ENCODE results near the gene ENPP4. TPM values are rescaled to one million over a fixed set of nuclear protein-coding genes. Genes with fewer than 3 reads are reported as not detected.
"Not testable (repeated sequence)": the region's sequence is repeated elsewhere in the genome, so short reads cannot be mapped to it uniquely, and the experiment has no call there.

Gene ENPP4
- total and polyA plus RNA-seq, 2 experiments from 2014 or later = 5.8 to 7.5 TPM

DNA sequence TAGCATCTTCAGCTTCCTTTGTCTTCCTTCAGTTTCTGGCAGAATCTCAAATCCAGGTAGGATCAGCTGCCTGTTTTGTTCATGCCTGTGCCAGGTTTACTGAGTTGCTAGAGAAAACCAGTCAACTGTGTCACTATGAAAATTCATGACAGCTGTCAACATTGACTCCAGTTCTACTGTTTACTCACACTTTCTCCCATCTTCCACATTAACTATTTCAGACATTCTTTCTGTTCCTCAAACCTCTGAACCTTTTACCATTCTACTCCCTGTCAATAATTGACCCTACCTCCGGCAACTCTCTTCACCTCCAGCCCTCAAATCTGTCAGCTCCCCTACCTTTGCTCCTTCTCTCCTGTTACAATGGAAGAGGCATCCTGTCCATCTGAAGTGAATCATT is 8.5 kb downstream of the ENPP4 start:
- no peak for DNase-seq (ENCODE audit: low read depth in 1 of 2, low spot score in 1 of 2)
- peaks cover 6% of the 10 kb centered on the region for H3K4me1 ChIP-seq (ENCODE audit: low read depth)
- H3K27me3 ChIP-seq = peaks cover 32% of the 10 kb centered on the region
- TF ChIP-seq, protein P1, sequence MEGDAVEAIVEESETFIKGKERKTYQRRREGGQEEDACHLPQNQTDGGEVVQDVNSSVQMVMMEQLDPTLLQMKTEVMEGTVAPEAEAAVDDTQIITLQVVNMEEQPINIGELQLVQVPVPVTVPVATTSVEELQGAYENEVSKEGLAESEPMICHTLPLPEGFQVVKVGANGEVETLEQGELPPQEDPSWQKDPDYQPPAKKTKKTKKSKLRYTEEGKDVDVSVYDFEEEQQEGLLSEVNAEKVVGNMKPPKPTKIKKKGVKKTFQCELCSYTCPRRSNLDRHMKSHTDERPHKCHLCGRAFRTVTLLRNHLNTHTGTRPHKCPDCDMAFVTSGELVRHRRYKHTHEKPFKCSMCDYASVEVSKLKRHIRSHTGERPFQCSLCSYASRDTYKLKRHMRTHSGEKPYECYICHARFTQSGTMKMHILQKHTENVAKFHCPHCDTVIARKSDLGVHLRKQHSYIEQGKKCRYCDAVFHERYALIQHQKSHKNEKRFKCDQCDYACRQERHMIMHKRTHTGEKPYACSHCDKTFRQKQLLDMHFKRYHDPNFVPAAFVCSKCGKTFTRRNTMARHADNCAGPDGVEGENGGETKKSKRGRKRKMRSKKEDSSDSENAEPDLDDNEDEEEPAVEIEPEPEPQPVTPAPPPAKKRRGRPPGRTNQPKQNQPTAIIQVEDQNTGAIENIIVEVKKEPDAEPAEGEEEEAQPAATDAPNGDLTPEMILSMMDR (IDR thresholded peaks at IDR 0.05; ENCODE audit: low read depth, low read length) = no peak
- H3K36me3 ChIP-seq = no peaks in the 10 kb centered on the region
- H3K4me3 ChIP-seq = no peak overlapping the region
- no peak overlapping the region for H3K27ac ChIP-seq
- H3K9me3 ChIP-seq (ENCODE audit: low read depth) = no peaks in the 10 kb centered on the region

DNA sequence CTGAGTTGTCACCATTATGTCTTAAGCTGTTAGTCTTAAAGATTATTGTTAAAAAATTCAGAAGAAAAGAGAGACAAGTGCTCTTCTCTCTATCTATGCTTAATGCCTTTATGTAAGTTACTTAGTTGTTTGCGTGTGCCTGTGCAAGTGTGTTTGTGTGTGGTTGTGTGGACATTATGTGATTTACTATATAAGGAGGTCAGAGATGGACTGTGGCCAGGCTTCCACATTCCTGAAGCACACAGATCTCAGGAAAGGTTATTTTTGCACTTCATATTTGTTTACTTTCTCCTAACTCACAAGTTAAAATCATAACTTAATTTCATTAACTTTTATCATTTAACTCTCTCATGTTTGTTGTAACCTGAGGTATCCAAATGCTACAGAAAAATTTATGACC is 14.5 kb downstream of the ENPP4 start:
- no peaks in the 10 kb centered on the region for H3K9me3 ChIP-seq (ENCODE audit: low read depth)
- TF ChIP-seq, protein P1 (IDR thresholded peaks at IDR 0.05; ENCODE audit: low read depth, low read length) = no peak

DNA sequence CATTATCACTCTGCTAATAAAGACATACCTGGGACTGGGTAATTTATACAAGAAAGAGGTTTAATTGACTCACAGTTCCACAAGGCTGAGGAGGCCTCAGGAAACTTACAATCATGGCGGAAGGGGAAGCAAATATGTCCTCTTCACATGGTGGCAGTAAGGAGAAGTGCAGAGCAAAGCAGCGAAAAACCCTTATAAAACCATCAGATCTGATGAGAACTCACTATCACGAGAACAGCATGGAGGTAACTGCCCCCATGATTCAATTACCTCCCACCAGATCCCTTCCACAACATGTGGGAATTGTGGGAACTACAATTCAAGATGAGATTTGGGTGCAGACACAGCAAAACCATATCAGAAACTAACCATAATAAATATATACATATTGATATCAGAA is 19.3 kb downstream of the ENPP4 start:
- not testable (repeated sequence) for H3K36me3 ChIP-seq; H3K4me1 ChIP-seq (ENCODE audit: low read depth)

More for the DNA sequence above, 14.5 kb downstream of the ENPP4 start:
- Histone ChIP-seq H3K4me1 (ENCODE audit: low read depth) (peaks cover 6% of the 10 kb centered on the region), H3K27me3 (no peaks in the 10 kb centered on the region), H3K27ac (no peak overlapping the region), H3K36me3 (no peaks in the 10 kb centered on the region), H3K4me3 (no peak overlapping the region)
- peak in 1 of 2 donors; percentile 11 for DNase-seq (ENCODE audit: low read depth in 1 of 2, low spot score in 1 of 2)

DNA sequence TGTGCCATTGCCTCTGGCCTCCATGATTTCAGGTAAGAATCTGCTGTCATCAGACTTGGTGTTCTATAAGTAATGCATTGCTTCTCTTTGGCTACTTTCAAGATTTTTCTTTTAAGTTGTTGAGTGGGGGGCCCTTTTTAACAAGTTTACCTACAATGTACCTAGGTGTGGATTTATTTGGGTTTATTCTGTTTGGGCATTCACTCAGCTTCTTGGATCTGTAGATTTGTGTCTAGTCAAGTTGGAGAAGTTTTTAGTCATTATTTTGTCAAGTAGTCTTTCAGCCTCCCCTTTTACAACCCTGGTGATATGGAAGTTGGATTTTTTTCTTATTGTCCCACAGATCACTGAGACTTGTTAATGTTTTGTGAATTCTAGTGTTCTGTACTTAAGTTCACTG is 26.9 kb downstream of the ENPP4 start:
- no peaks in the 10 kb centered on the region for H3K4me1 ChIP-seq (ENCODE audit: low read depth)
- H3K27me3 ChIP-seq = no peaks in the 10 kb centered on the region
- H3K4me3 ChIP-seq = no peak overlapping the region
- no peaks in the 10 kb centered on the region for H3K36me3 ChIP-seq
- no peaks in the 10 kb centered on the region for H3K9me3 ChIP-seq (ENCODE audit: low read depth)
- DNase-seq (ENCODE audit: low read depth in 1 of 2, low spot score in 1 of 2) = no peak
- TF ChIP-seq, protein P1 (IDR thresholded peaks at IDR 0.05; ENCODE audit: low read depth, low read length) = no peak
- H3K27ac ChIP-seq = no peak overlapping the region

More for the DNA sequence above, 19.3 kb downstream of the ENPP4 start:
- not testable (repeated sequence) for H3K4me3 ChIP-seq; H3K27ac ChIP-seq; H3K27me3 ChIP-seq; H3K9me3 ChIP-seq (ENCODE audit: low read depth); DNase-seq (ENCODE audit: low read depth in 1 of 2, low spot score in 1 of 2)

DNA sequence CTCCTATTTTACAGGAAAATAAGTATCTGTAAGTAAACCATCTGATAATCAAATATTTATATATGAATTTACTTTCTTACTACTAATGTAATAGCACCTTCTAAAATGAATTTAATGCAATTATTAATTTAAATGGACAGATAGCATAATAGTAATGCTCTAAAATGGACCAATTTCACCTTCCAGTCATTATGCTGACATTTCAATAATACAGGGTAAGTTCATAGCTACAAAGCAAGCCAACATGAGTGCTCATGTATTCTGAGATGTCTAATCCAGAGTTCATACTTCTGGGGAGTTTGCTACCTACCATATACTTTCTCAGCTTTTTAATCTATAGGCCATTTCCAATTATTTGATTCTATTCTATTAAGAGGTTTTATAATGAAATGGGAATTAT is 29.4 kb downstream of the ENPP4 start:
- TF ChIP-seq, protein P1 (IDR thresholded peaks at IDR 0.05; ENCODE audit: low read depth, low read length) = no peak
- Histone ChIP-seq H3K27ac (no peak overlapping the region), H3K27me3 (no peaks in the 10 kb centered on the region), H3K9me3 (ENCODE audit: low read depth) (no peaks in the 10 kb centered on the region), H3K4me1 (ENCODE audit: low read depth) (no peaks in the 10 kb centered on the region), H3K36me3 (no peaks in the 10 kb centered on the region), H3K4me3 (no peak overlapping the region)
- no peak for DNase-seq (ENCODE audit: low read depth in 1 of 2, low spot score in 1 of 2)

DNA sequence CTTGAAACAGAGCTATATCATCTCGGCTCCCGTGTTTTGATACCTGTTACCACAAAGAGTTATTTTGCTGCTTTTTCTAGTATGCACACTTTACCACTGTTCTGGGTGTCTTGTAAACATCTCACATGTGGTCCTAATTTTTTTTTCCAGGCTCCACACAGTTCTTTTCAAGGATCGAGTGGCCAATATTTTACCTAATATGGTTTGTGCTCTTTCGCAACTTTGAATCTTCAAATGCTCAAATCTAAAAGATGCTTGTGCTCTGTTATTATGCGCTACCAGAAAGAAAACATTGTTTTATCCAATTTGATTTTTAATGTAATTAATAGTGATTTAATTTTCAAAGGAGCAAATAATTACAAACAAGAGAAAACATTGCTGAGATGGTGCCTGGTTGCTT is 30.3 kb downstream of the ENPP4 start:
- TF ChIP-seq, protein P1 (IDR thresholded peaks at IDR 0.05; ENCODE audit: low read depth, low read length) = no peak
- no peak for DNase-seq (ENCODE audit: low read depth in 1 of 2, low spot score in 1 of 2)
- no peaks in the 10 kb centered on the region for H3K9me3 ChIP-seq (ENCODE audit: low read depth)
- H3K36me3 ChIP-seq = no peaks in the 10 kb centered on the region
- no peaks in the 10 kb centered on the region for H3K27me3 ChIP-seq
- H3K27ac ChIP-seq = no peak overlapping the region
- H3K4me3 ChIP-seq = no peak overlapping the region
- H3K4me1 ChIP-seq (ENCODE audit: low read depth) = no peaks in the 10 kb centered on the region

Data from cardiac muscle cell (in vitro differentiated cells and primary cell).